WTC11 (cell line): ENCODE data around the gene FCGR3A. TPM values are rescaled to one million over a fixed set of nuclear protein-coding genes. Genes with fewer than 3 reads are reported as not detected.

Source experiments
- ATAC-seq: fragments of 200-7000 bp; cut with Tn5 transposase; 2 replicates; pipeline ENCODE4 v1.10.0; 2021; ENCODE audit warnings: mild to moderate bottlenecking, moderate library complexity
- CTCF ChIA-PET: fragments of 300-600 bp; sonication (Branson Sonifier 250); formaldehyde crosslinking; loops from one replicate; lab custom pipeline; 2021; ENCODE audit warnings: antibody characterized with exemption; lab: Charles Lee
- POLR2A ChIA-PET: fragments of 350-600 bp; sonication (Branson Sonifier 250); formaldehyde crosslinking; loops from one replicate; lab custom pipeline; 2021; ENCODE audit warnings: antibody characterized with exemption; lab: Charles Lee
- DNase-seq: peaks from one replicate; pipeline ENCODE4 v3.0.0; 2021; ENCODE audit warnings: low spot score
- H3K27ac Mint-ChIP-seq: 2 replicates; pipeline ENCODE4 v1.8.0; 2021; ENCODE audit warnings: mixed read lengths
- H3K27me3 Mint-ChIP-seq: 2 replicates; pipeline ENCODE4 v1.8.0; 2021; ENCODE audit warnings: low read depth, mild to moderate bottlenecking, moderate library complexity, mixed read lengths
- H3K36me3 Mint-ChIP-seq: 2 replicates; pipeline ENCODE4 v1.8.0; 2021; ENCODE audit warnings: mixed read lengths
- H3K4me1 Mint-ChIP-seq: 2 replicates; pipeline ENCODE4 v1.8.0; 2022; ENCODE audit warnings: mixed read lengths
- H3K4me3 Mint-ChIP-seq: 2 replicates; pipeline ENCODE4 v1.8.0; 2021; ENCODE audit warnings: mild to moderate bottlenecking, moderate library complexity, mixed read lengths
- H3K9me3 Mint-ChIP-seq: 2 replicates; pipeline ENCODE4 v1.8.0; 2021; ENCODE audit warnings: mixed read lengths
- AR ChIP-seq: fragments of 250-450 bp; sonication (Bioruptor Pico); IDR thresholded peaks from 2 replicates; pipeline ENCODE4 v1.9.0; 2021; ENCODE audit warnings: mild to moderate bottlenecking
- CREB1 ChIP-seq: sonication (generic); formaldehyde crosslinking; IDR thresholded peaks from 2 replicates; pipeline ENCODE4 v1.8.0; 2023; ENCODE audit warnings: mild to moderate bottlenecking, missing genetic modification reagents
- FOXK1 ChIP-seq: sonication (generic); formaldehyde crosslinking; IDR thresholded peaks from 2 replicates; pipeline ENCODE4 v1.8.0; 2022; ENCODE audit warnings: mild to moderate bottlenecking, moderate library complexity, missing genetic modification reagents
- GRHL2 ChIP-seq: fragments of 250-450 bp; sonication (Bioruptor Pico); IDR thresholded peaks from 2 replicates; pipeline ENCODE4 v1.8.0; 2022; ENCODE audit warnings: mild to moderate bottlenecking, moderate library complexity; ENCODE audit not compliant: insufficient replicate concordance, severe bottlenecking
- JAZF1 ChIP-seq: fragments of 250-450 bp; sonication (Bioruptor Pico); IDR thresholded peaks from 2 replicates; pipeline ENCODE4 v1.9.0; 2021; ENCODE audit warnings: moderate library complexity, mild to moderate bottlenecking, inconsistent platforms
- MAX ChIP-seq: sonication (generic); formaldehyde crosslinking; IDR thresholded peaks from 2 replicates; pipeline ENCODE4 v1.8.0; 2022; ENCODE audit warnings: mild to moderate bottlenecking, missing genetic modification reagents
- MYBL2 ChIP-seq: sonication (generic); formaldehyde crosslinking; IDR thresholded peaks from 2 replicates; pipeline ENCODE4 v1.8.1; 2023; ENCODE audit warnings: mild to moderate bottlenecking, moderate library complexity, missing genetic modification reagents
- NFATC4 ChIP-seq: fragments of 250-450 bp; sonication (Bioruptor Pico); IDR thresholded peaks from 2 replicates; pipeline ENCODE4 v1.9.0; 2021; ENCODE audit warnings: mild to moderate bottlenecking
- NFE2L1 ChIP-seq: sonication (generic); formaldehyde crosslinking; IDR thresholded peaks from 2 replicates; pipeline ENCODE4 v1.8.1; 2023; ENCODE audit warnings: missing genetic modification reagents
- NR1H2 ChIP-seq: sonication (generic); formaldehyde crosslinking; IDR thresholded peaks from 2 replicates; pipeline ENCODE4 v1.9.0; 2021; ENCODE audit warnings: mild to moderate bottlenecking, moderate library complexity, missing genetic modification reagents
- RELA ChIP-seq: sonication (generic); formaldehyde crosslinking; IDR thresholded peaks from 2 replicates; pipeline ENCODE4 v1.8.1; 2022; ENCODE audit warnings: missing genetic modification reagents, mild to moderate bottlenecking, borderline replicate concordance
- RORB ChIP-seq: fragments of 250-450 bp; sonication (Bioruptor Pico); IDR thresholded peaks from 2 replicates; pipeline ENCODE4 v1.9.0; 2021; ENCODE audit warnings: mild to moderate bottlenecking
- TEAD4 ChIP-seq: sonication (generic); formaldehyde crosslinking; IDR thresholded peaks from 2 replicates; pipeline ENCODE4 v1.8.0; 2022; ENCODE audit warnings: mild to moderate bottlenecking, missing genetic modification reagents
- ZNF121 ChIP-seq: sonication (generic); formaldehyde crosslinking; IDR thresholded peaks from 2 replicates; pipeline ENCODE4 v1.8.0; 2023; ENCODE audit warnings: missing genetic modification reagents
- ZNF281 ChIP-seq: sonication (generic); formaldehyde crosslinking; IDR thresholded peaks from 2 replicates; pipeline ENCODE4 v1.8.0; 2023; ENCODE audit warnings: mild to moderate bottlenecking, missing genetic modification reagents
- ZNF423 ChIP-seq: fragments of 250-450 bp; sonication (Bioruptor Pico); IDR thresholded peaks from 2 replicates; pipeline ENCODE4 v2.1.2; 2022; ENCODE audit warnings: mild to moderate bottlenecking, moderate library complexity
- ZNF532 ChIP-seq: fragments of 250-450 bp; sonication (Bioruptor Pico); IDR thresholded peaks from 2 replicates; pipeline ENCODE4 v1.9.0; 2021; ENCODE audit warnings: mild to moderate bottlenecking, borderline replicate concordance
- total RNA-seq: library from RNA; stranded (reverse); gene quantifications from 3 replicates; pipeline ENCODE4 v1.2.3, GENCODE V29; 2021
- TF ChIP-seq, protein P1 (sequence below): sonication (generic); formaldehyde crosslinking; IDR thresholded peaks from 2 replicates; pipeline ENCODE4 v1.8.1; 2022; ENCODE audit warnings: missing genetic modification reagents, borderline replicate concordance
- TF ChIP-seq, protein P2 (sequence below): sonication (generic); formaldehyde crosslinking; IDR thresholded peaks from 2 replicates; pipeline ENCODE4 v1.8.0; 2023; ENCODE audit warnings: missing genetic modification reagents, mild to moderate bottlenecking, borderline replicate concordance

FCGR3A gene
- total RNA-seq, 1 experiment from 2014 or later = 0.11 TPM

GRCh38 chr1:161502641-161503393, 46.8 kb downstream of the FCGR3A start:
- H3K27me3 Mint-ChIP-seq = peaks cover 3% of the 10 kb centered on the region; the same call in 1 of the 2 replicates
- H3K4me1 Mint-ChIP-seq = peaks cover 15% of the 10 kb centered on the region
- ChIA-PET POLR2A (interaction anchor here (0.5 kb wide), 1 partner anchor 63 kb away, joined by 3 read pairs; no protein-coding TSS in a partner anchor), CTCF (no interaction called here)
- TF ChIP-seq RORB (CRISPR knock-in tag) (no peak), NR1H2 (CRISPR knock-in tag) (no peak), NFATC4 (CRISPR knock-in tag) (no peak), CREB1 (CRISPR knock-in tag) (no peak), GRHL2 (CRISPR knock-in tag) (no peak), NFE2L1 (CRISPR knock-in tag) (no peak), JAZF1 (CRISPR knock-in tag) (no peak), MAX (CRISPR knock-in tag) (no peak), RELA (CRISPR knock-in tag) (no peak), TEAD4 (CRISPR knock-in tag) (no peak), ZNF423 (CRISPR knock-in tag) (no peak), FOXK1 (CRISPR knock-in tag) (no peak), MYBL2 (no peak)
- H3K4me3 Mint-ChIP-seq = no peak overlapping the region
- no peak for DNase-seq
- H3K9me3 Mint-ChIP-seq = no peaks in the 10 kb centered on the region
- no peak overlapping the region for H3K27ac Mint-ChIP-seq
- H3K36me3 Mint-ChIP-seq = no peaks in the 10 kb centered on the region
- no peak for ATAC-seq

GRCh38 chr1:161502181-161502580, 47.4 kb downstream of the FCGR3A start:
- H3K27me3 Mint-ChIP-seq = peaks cover 3% of the 10 kb centered on the region; the same call in 1 of the 2 replicates
- CTCF ChIA-PET = no interaction called here
- peaks cover 13% of the 10 kb centered on the region for H3K4me1 Mint-ChIP-seq
- no peak for TF ChIP-seq ZNF281 (CRISPR knock-in tag)
- TF ChIP-seq, protein P1, sequence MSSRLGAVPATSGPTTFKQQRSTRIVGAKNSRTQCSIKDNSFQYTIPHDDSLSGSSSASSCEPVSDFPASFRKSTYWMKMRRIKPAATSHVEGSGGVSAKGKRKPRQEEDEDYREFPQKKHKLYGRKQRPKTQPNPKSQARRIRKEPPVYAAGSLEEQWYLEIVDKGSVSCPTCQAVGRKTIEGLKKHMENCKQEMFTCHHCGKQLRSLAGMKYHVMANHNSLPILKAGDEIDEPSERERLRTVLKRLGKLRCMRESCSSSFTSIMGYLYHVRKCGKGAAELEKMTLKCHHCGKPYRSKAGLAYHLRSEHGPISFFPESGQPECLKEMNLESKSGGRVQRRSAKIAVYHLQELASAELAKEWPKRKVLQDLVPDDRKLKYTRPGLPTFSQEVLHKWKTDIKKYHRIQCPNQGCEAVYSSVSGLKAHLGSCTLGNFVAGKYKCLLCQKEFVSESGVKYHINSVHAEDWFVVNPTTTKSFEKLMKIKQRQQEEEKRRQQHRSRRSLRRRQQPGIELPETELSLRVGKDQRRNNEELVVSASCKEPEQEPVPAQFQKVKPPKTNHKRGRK (CRISPR knock-in tag) = no peak
- TF ChIP-seq ZNF532 (CRISPR knock-in tag) = no peak
- no peak for TF ChIP-seq ZNF121 (CRISPR knock-in tag)
- TF ChIP-seq, protein P2, sequence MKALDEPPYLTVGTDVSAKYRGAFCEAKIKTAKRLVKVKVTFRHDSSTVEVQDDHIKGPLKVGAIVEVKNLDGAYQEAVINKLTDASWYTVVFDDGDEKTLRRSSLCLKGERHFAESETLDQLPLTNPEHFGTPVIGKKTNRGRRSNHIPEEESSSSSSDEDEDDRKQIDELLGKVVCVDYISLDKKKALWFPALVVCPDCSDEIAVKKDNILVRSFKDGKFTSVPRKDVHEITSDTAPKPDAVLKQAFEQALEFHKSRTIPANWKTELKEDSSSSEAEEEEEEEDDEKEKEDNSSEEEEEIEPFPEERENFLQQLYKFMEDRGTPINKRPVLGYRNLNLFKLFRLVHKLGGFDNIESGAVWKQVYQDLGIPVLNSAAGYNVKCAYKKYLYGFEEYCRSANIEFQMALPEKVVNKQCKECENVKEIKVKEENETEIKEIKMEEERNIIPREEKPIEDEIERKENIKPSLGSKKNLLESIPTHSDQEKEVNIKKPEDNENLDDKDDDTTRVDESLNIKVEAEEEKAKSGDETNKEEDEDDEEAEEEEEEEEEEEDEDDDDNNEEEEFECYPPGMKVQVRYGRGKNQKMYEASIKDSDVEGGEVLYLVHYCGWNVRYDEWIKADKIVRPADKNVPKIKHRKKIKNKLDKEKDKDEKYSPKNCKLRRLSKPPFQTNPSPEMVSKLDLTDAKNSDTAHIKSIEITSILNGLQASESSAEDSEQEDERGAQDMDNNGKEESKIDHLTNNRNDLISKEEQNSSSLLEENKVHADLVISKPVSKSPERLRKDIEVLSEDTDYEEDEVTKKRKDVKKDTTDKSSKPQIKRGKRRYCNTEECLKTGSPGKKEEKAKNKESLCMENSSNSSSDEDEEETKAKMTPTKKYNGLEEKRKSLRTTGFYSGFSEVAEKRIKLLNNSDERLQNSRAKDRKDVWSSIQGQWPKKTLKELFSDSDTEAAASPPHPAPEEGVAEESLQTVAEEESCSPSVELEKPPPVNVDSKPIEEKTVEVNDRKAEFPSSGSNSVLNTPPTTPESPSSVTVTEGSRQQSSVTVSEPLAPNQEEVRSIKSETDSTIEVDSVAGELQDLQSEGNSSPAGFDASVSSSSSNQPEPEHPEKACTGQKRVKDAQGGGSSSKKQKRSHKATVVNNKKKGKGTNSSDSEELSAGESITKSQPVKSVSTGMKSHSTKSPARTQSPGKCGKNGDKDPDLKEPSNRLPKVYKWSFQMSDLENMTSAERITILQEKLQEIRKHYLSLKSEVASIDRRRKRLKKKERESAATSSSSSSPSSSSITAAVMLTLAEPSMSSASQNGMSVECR = no peak
- no peak for TF ChIP-seq FOXK1 (CRISPR knock-in tag)
- TF ChIP-seq AR = no peak

More at GRCh38 chr1:161502181-161502580, 47.4 kb downstream of the FCGR3A start:
- Mint-ChIP-seq H3K4me3 (no peak overlapping the region), H3K36me3 (no peaks in the 10 kb centered on the region), H3K27ac (no peak overlapping the region), H3K9me3 (no peaks in the 10 kb centered on the region)
- no peak for ATAC-seq
- no peak for DNase-seq
- POLR2A ChIA-PET = no interaction called here
